IMR-90 (cell line): Measurements from ENCODE around the gene ALAD. TPM values are rescaled to one million over a fixed set of nuclear protein-coding genes. Genes with fewer than 3 reads are reported as not detected.

Experiments used
- ATAC-seq: fragments of 200-7000 bp; cut with Tn5 transposase; 2 replicates; pipeline ENCODE4 v1.9.1; 2020; ENCODE audit warnings: low read depth, mild to moderate bottlenecking, moderate library complexity
- BruUV-seq: library from RNA; stranded (reverse); fragments of 400-500 nt; replicated peaks from 2 replicates; lab custom pipeline; 2021; lab: Mats Ljungman, UMichigan
- CTCF ChIA-PET: fragments of 300-600 bp; formaldehyde crosslinking; extraction: SDS; loops from one replicate; lab custom pipeline; 2021; ENCODE audit warnings: antibody characterized with exemption; lab: Yijun Ruan, JAX
- POLR2A ChIA-PET: fragments of 300-600 bp; sonication (Branson Sonifier 250); formaldehyde crosslinking; loops from one replicate; lab custom pipeline; 2022; ENCODE audit warnings: antibody characterized with exemption; ENCODE audit not compliant: unreplicated experiment; lab: Charles Lee
- DNase-seq: peaks from one replicate; pipeline ENCODE4 v3.0.0; 2013
- H2AFZ ChIP-seq: replicated peaks from 2 replicates; pipeline ENCODE3; 2013; ENCODE audit warnings: low read length, mild to moderate bottlenecking; ENCODE audit not compliant: poor library complexity
- H2AK5ac ChIP-seq: 2 replicates; pipeline ENCODE4 v1.6.1; 2013; ENCODE audit warnings: low read depth, low read length, inconsistent platforms
- H2AK9ac ChIP-seq: replicated peaks from 2 replicates; pipeline ENCODE3; 2013; ENCODE audit warnings: mild to moderate bottlenecking, low read depth, low read length, moderate library complexity; ENCODE audit not compliant: poor library complexity
- H2BK120ac ChIP-seq: 2 replicates; pipeline ENCODE4 v1.6.1; 2013; ENCODE audit warnings: low read depth, low read length, inconsistent platforms
- H2BK15ac ChIP-seq: 3 replicates; pipeline ENCODE4 v1.6.1; 2013; ENCODE audit warnings: low read depth, low read length, inconsistent platforms
- H2BK20ac ChIP-seq: 2 replicates; pipeline ENCODE4 v1.6.1; 2013; ENCODE audit warnings: low read depth, mild to moderate bottlenecking, inconsistent platforms, low read length, moderate library complexity
- H2BK5ac ChIP-seq: 2 replicates; pipeline ENCODE4 v1.6.1; 2013; ENCODE audit warnings: mild to moderate bottlenecking, low read depth, low read length, inconsistent platforms; ENCODE audit not compliant: poor library complexity, severe bottlenecking
- H3K14ac ChIP-seq: replicated peaks from 2 replicates; pipeline ENCODE4 v1.6.1; 2013; ENCODE audit warnings: low read depth, low read length, inconsistent platforms
- H3K18ac ChIP-seq: 2 replicates; pipeline ENCODE4 v1.6.1; 2013; ENCODE audit warnings: low read depth, low read length, control low read depth
- H3K23ac ChIP-seq: 2 replicates; pipeline ENCODE4 v1.6.1; 2013; ENCODE audit warnings: low read depth, low read length, inconsistent platforms
- H3K27ac ChIP-seq: 2 replicates; pipeline ENCODE4 v1.5.1; 2013; ENCODE audit warnings: mild to moderate bottlenecking, control low read depth, low read length; ENCODE audit not compliant: insufficient read depth
- H3K27me3 ChIP-seq: 2 replicates; pipeline ENCODE4 v1.6.1; 2013; ENCODE audit warnings: low read length; ENCODE audit not compliant: control insufficient read depth, insufficient read depth
- H3K36me3 ChIP-seq: 2 replicates; pipeline ENCODE4 v1.6.1; 2013; ENCODE audit warnings: low read length, mixed read lengths; ENCODE audit not compliant: control insufficient read depth, insufficient read depth
- H3K4ac ChIP-seq: 2 replicates; pipeline ENCODE4 v1.6.1; 2013; ENCODE audit warnings: low read depth, low read length, inconsistent platforms
- H3K4me1 ChIP-seq: 2 replicates; pipeline ENCODE4 v1.6.1; 2013; ENCODE audit warnings: low read length, mixed read lengths; ENCODE audit not compliant: control insufficient read depth, insufficient read depth
- H3K4me2 ChIP-seq: 2 replicates; pipeline ENCODE4 v1.6.1; 2013; ENCODE audit warnings: low read depth, mild to moderate bottlenecking, control low read depth, low read length, moderate library complexity
- H3K4me3 ChIP-seq: 2 replicates; pipeline ENCODE4 v1.5.1; 2013; ENCODE audit warnings: low read depth, mild to moderate bottlenecking, control low read depth, low read length, moderate library complexity; ENCODE audit not compliant: insufficient read depth
- H3K56ac ChIP-seq: 2 replicates; pipeline ENCODE4 v1.6.1; 2013; ENCODE audit warnings: low read length, inconsistent platforms; ENCODE audit not compliant: insufficient read depth; ENCODE audit errors: extremely low read depth
- H3K79me1 ChIP-seq, 2 experiments: 2 replicates each; pipeline ENCODE4 v1.6.1; 2013; ENCODE audit warnings: low read length in 2 of 2, inconsistent platforms in 1 of 2, low read depth in 1 of 2
- H3K9ac ChIP-seq: 2 replicates; pipeline ENCODE4 v1.6.1; 2013; ENCODE audit warnings: low read depth, low read length, control low read depth
- H3K9me1 ChIP-seq: 2 replicates; pipeline ENCODE4 v1.6.1; 2013; ENCODE audit warnings: low read length, inconsistent platforms; ENCODE audit not compliant: insufficient read depth
- H3K9me3 ChIP-seq: 2 replicates; pipeline ENCODE4 v1.6.1; 2013; ENCODE audit warnings: low read length; ENCODE audit not compliant: control insufficient read depth, insufficient read depth
- H4K20me1 ChIP-seq: 2 replicates; pipeline ENCODE4 v1.6.1; 2013; ENCODE audit warnings: low read length, inconsistent platforms; ENCODE audit not compliant: insufficient read depth
- H4K5ac ChIP-seq: 2 replicates; pipeline ENCODE4 v1.6.1; 2013; ENCODE audit warnings: mild to moderate bottlenecking, low read depth, low read length, control low read depth
- H4K8ac ChIP-seq, 2 experiments: 2 replicates each; pipeline ENCODE4 v1.6.1; 2013; ENCODE audit warnings: low read depth in 2 of 2, low read length in 2 of 2, control low read depth in 1 of 2, inconsistent platforms in 1 of 2
- H4K91ac ChIP-seq: 2 replicates; pipeline ENCODE4 v1.6.1; 2013; ENCODE audit warnings: low read depth, low read length, inconsistent platforms; ENCODE audit not compliant: insufficient read depth
- BHLHE40 ChIP-seq: fragments of 150-350 bp; IDR thresholded peaks from 2 replicates; pipeline ENCODE4 v1.6.1; 2016; ENCODE audit warnings: mild to moderate bottlenecking, low read depth, low read length
- CEBPB ChIP-seq: IDR thresholded peaks from 2 replicates; pipeline ENCODE4 v1.6.1; 2012; ENCODE audit warnings: low read depth, low read length, improper control_type of control experiment
- CHD1 ChIP-seq: IDR thresholded peaks from 2 replicates; pipeline ENCODE4 v1.6.1; 2012; ENCODE audit warnings: low read depth, low read length, improper control_type of control experiment
- FOS ChIP-seq: fragments of 150-350 bp; IDR thresholded peaks from 2 replicates; pipeline ENCODE4 v1.6.1; 2016; ENCODE audit warnings: low read depth, low read length
- MAFK ChIP-seq: IDR thresholded peaks from 2 replicates; pipeline ENCODE4 v1.6.1; 2012; ENCODE audit warnings: low read depth, low read length, improper control_type of control experiment
- MAZ ChIP-seq: IDR thresholded peaks from 2 replicates; pipeline ENCODE4 v1.6.1; 2012; ENCODE audit warnings: low read depth, mild to moderate bottlenecking, low read length, improper control_type of control experiment, moderate library complexity, borderline replicate concordance
- MXI1 ChIP-seq: IDR thresholded peaks from 2 replicates; pipeline ENCODE4 v1.6.1; 2012; ENCODE audit warnings: low read depth, mild to moderate bottlenecking, low read length, moderate library complexity, borderline replicate concordance
- NFE2L2 ChIP-seq: fragments of 150-350 bp; IDR thresholded peaks from 2 replicates; pipeline ENCODE4 v1.6.1; 2016; ENCODE audit warnings: low read depth, mild to moderate bottlenecking, low read length
- POLR2A ChIP-seq: IDR thresholded peaks from 2 replicates; pipeline ENCODE4 v1.6.1; 2012; ENCODE audit warnings: mild to moderate bottlenecking, low read depth, low read length
- RAD21 ChIP-seq: IDR thresholded peaks from 2 replicates; pipeline ENCODE4 v1.6.1; 2012; ENCODE audit warnings: low read length, improper control_type of control experiment
- RCOR1 ChIP-seq: IDR thresholded peaks from 2 replicates; pipeline ENCODE4 v1.6.1; 2012; ENCODE audit warnings: mild to moderate bottlenecking, low read length, improper control_type of control experiment; ENCODE audit not compliant: insufficient replicate concordance
- RFX5 ChIP-seq: IDR thresholded peaks from 2 replicates; pipeline ENCODE4 v1.8.0; 2012; ENCODE audit warnings: low read depth, mild to moderate bottlenecking, low read length, moderate library complexity
- SMC3 ChIP-seq: fragments of 150-350 bp; IDR thresholded peaks from 2 replicates; pipeline ENCODE4 v1.6.1; 2016; ENCODE audit warnings: low read depth, mild to moderate bottlenecking, antibody characterized with exemption, low read length, moderate library complexity
- WGBS, 2 experiments: methylation state at CpG; one replicate each; pipeline versions ENCODE4 v1.1.5 to v1.1.7; 2013; ENCODE audit warnings: missing lambda C conversion rate in 2 of 2; ENCODE audit not compliant: insufficient read length in 1 of 2; ENCODE audit errors: extremely low coverage in 2 of 2; 5-methylcytosine and 5-hydroxymethylcytosine counted together
- dilution Hi-C: fragments of 300-500 bp; cut with HindIII; formaldehyde crosslinking; loops from one replicate; pipeline ENCODE4 v1.14.3; 2018; ENCODE audit warnings: low sequenced_read_pairs; ENCODE audit not compliant: unreplicated experiment
- in situ Hi-C: fragments of 300-500 bp; cut with MboI; formaldehyde crosslinking; loops from 3 replicates; pipeline ENCODE4 v1.14.3; 2019; ENCODE audit warnings: low sequenced_read_pairs, inconsistent platforms, mixed read lengths
- intact Hi-C: fragments of 100-400 bp; cut with micrococcal nuclease; formaldehyde crosslinking; loops from 2 replicates; pipeline ENCODE4 v1.10.0; 2022
- polyA plus RNA-seq, 3 experiments: library from polyadenylated mRNA; depleted of rRNA; stranded (reverse); fragments of >200 nt; gene quantifications; 2 replicates each; pipeline ENCODE4 v1.2.3, GENCODE V29; 2012; ENCODE audit warnings: low replicate concordance in 1 of 3
- total RNA-seq: library from RNA; depleted of rRNA; stranded (reverse); fragments of >200 nt; gene quantifications from 2 replicates; pipeline ENCODE4 v1.2.3, GENCODE V29; 2012
- TF ChIP-seq, protein P1 (sequence below): conservative IDR thresholded peaks from 2 replicates; pipeline ENCODE4 v1.5.1; 2012; ENCODE audit warnings: mild to moderate bottlenecking, low read depth, low read length, improper control_type of control experiment
- TF ChIP-seq, protein P2 (sequence below): fragments of 150-350 bp; IDR thresholded peaks from 2 replicates; pipeline ENCODE4 v1.6.1; 2016; ENCODE audit warnings: low read depth, mild to moderate bottlenecking, low read length, moderate library complexity, borderline replicate concordance
- TF ChIP-seq, protein P3 (sequence below): fragments of 150-350 bp; IDR thresholded peaks from 2 replicates; pipeline ENCODE4 v1.6.1; 2017; ENCODE audit warnings: mild to moderate bottlenecking, antibody characterized with exemption, low read length, low read depth

The ALAD gene
- total and polyA plus RNA-seq, 2 of the 4 experiments (the other 2 are of a cell fraction) = 11.1 to 15.6 TPM

DNA sequence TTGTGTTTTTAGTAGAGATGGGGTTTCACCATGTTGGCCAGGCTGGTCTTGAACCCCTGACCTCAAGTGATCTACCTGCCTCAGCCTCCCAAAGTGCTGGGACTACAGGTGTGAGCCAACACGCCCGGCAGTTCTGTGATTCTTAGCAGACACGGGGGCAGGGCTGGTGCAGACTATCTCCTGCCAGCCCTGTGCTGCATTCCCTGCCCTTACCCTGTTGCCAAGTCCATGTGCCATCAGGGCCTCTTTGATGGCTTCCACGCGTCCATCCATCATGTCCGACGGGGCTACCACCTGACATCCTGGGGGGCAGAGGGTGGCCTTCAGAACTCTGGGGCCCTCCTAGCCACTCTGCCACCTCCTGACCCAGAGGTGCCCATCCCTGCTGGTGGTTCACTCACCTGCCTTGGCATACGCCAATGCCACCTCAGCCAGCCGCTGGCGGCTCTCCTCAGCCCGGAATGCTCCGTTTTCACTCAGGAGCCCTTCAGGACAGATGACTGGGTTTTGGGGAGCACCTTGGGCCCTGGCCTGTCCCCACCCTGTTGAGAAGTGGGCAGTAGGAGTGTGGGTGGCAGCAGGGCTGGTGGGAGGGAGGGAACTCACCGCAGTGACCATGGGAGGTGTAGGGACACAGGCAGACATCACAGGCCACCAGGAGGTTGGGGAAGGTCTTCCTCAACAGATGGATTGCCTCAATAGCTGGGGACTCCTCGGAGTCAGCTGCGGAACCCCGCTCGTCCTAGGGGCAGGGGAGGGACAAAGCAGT lies 10.7 kb downstream of the ALAD start:
- Histone ChIP-seq H2BK20ac (no peak overlapping the region), H2AK9ac (no peak overlapping the region), H3K14ac (no peak overlapping the region), H4K91ac (no peak overlapping the region), H3K23ac (no peak overlapping the region), H4K20me1 (no peaks in the 10 kb centered on the region), H4K8ac (no peak overlapping the region), H3K79me1 (peaks cover 3% of the 10 kb centered on the region in 2 experiments; a peak in 2 of 4 replicates), H4K5ac (no peak overlapping the region), H3K9ac (no peak overlapping the region), H3K4ac (no peak overlapping the region), H3K9me3 (no peaks in the 10 kb centered on the region), H3K18ac (no peak overlapping the region), H2AK5ac (no peak overlapping the region), H3K27me3 (no peaks in the 10 kb centered on the region), H2AFZ (no peak overlapping the region), H3K4me1 (no peaks in the 10 kb centered on the region), H2BK120ac (no peak overlapping the region), H3K56ac (no peak overlapping the region), H2BK15ac (no peak overlapping the region), H3K27ac (no peak overlapping the region), H3K9me1 (peaks cover 3% of the 10 kb centered on the region; the same call in 1 of the 2 replicates), H3K4me2 (no peak overlapping the region), H3K4me3 (no peak overlapping the region), H3K36me3 (peaks cover 49% of the 10 kb centered on the region), H2BK5ac (no peak overlapping the region)
- ChIA-PET POLR2A (no interaction called here), CTCF (no interaction called here)
- no TSS peak for BruUV-seq
- TF ChIP-seq FOS = no peak
- no peak for TF ChIP-seq RAD21
- no peak for TF ChIP-seq CHD1
- no peak for TF ChIP-seq MAFK
- TF ChIP-seq RCOR1 = no peak
- no peak for TF ChIP-seq CEBPB
- TF ChIP-seq MXI1 = no peak
- TF ChIP-seq, protein P1, sequence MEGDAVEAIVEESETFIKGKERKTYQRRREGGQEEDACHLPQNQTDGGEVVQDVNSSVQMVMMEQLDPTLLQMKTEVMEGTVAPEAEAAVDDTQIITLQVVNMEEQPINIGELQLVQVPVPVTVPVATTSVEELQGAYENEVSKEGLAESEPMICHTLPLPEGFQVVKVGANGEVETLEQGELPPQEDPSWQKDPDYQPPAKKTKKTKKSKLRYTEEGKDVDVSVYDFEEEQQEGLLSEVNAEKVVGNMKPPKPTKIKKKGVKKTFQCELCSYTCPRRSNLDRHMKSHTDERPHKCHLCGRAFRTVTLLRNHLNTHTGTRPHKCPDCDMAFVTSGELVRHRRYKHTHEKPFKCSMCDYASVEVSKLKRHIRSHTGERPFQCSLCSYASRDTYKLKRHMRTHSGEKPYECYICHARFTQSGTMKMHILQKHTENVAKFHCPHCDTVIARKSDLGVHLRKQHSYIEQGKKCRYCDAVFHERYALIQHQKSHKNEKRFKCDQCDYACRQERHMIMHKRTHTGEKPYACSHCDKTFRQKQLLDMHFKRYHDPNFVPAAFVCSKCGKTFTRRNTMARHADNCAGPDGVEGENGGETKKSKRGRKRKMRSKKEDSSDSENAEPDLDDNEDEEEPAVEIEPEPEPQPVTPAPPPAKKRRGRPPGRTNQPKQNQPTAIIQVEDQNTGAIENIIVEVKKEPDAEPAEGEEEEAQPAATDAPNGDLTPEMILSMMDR = no peak
- TF ChIP-seq SMC3 = no peak
- TF ChIP-seq, protein P2, sequence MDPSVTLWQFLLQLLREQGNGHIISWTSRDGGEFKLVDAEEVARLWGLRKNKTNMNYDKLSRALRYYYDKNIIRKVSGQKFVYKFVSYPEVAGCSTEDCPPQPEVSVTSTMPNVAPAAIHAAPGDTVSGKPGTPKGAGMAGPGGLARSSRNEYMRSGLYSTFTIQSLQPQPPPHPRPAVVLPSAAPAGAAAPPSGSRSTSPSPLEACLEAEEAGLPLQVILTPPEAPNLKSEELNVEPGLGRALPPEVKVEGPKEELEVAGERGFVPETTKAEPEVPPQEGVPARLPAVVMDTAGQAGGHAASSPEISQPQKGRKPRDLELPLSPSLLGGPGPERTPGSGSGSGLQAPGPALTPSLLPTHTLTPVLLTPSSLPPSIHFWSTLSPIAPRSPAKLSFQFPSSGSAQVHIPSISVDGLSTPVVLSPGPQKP = no peak
- TF ChIP-seq RFX5 = no peak
- TF ChIP-seq NFE2L2 = no peak
- no peak for TF ChIP-seq MAZ
- TF ChIP-seq, protein P3, sequence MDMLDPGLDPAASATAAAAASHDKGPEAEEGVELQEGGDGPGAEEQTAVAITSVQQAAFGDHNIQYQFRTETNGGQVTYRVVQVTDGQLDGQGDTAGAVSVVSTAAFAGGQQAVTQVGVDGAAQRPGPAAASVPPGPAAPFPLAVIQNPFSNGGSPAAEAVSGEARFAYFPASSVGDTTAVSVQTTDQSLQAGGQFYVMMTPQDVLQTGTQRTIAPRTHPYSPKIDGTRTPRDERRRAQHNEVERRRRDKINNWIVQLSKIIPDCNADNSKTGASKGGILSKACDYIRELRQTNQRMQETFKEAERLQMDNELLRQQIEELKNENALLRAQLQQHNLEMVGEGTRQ = no peak
- no peak for TF ChIP-seq POLR2A
- no peak for TF ChIP-seq BHLHE40
- intact Hi-C loops (no loop called here), dilution Hi-C loops (no loop called here), in situ Hi-C loops (no loop called here)
- DNase-seq = no peak
- no peak for ATAC-seq
- WGBS, 2 experiments = 91% methylated on average over 7 of the region's 17 CpGs; no CpG with 5 or more reads in 1 of the 2 experiments
